COR-L47 (cell line): ENCODE results near the gene ARHGDIB.

ENCODE experiments used
- DNase-seq: peaks from one replicate; lab custom pipeline; 2025; lab: John Stamatoyannopoulos, UW

Gene ARHGDIB

DNA sequence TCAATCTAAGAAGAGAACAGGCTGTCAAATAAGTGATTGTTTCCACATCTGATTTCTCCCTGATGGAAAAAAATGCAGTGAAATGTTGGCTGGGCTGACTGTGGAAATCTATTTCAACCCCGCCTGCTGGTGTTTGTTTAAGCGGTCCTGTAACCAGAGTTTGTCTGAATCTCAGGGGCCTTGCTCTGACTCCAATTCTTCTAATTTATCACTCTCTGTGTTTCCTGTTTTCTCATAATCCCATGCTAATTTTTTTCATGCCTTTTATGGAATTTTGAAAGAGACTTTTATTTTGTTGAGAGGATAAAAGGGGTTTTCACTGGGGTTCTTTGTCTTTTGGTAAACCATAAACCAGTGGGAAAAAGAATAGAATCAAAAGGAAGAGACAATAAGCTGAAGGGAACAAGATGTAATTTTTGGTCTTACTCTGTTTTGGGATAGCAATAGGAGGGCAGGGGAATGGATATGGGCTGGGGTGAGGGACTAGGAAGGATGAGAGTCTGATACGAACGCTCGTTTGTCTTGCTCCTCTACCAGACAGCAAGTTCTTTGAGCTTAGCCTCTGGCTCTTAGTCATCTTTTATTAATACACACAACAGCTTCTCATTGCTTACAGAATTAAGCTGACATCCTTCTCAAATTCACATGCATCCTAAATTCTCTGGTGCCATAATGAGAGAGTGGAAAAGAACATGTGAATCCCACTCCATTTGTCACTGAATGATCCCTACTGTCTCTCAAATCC lies 67.7 kb downstream of the ARHGDIB start:
- DNase-seq: no peak

DNA sequence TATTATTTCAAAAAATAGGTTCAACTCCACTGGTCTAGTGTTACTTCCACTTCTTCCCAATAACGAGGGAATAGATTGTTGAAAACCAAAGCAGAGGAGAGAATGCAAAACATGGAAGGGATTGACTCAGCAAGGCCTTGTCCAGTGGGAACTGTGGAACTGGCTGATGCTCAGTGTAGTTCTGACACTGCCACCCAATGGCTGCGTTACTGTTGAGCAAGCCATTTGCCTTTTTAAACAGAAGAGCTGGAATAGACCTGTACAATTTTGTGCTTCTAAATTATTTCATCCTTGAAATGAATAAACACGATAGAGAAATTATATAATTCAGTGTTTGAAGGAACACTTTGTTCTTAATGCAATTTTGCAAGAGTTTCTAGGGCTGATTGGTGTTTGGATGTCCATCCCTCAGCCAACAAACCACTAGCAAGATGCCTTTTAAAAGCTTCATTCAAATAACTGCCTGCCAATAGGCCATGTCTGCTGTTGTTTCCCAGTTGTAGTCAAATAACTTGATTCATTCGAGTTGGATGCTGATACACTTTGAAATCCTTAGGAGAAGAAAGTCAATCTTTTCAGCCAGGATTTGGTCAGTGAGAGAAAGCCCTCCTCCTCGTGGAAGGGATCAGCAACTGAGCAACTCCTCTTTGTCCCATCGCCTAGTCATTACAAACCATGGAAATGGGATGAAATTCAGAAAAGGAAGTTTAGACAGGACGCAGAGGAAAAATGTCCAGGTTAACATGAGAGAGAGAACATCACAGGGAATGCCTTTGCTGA lies 68.5 kb downstream of the ARHGDIB start:
- DNase-seq: no peak
